H9 (cell line): ENCODE data around the gene CKM. TPM values are rescaled to one million over a fixed set of nuclear protein-coding genes. Genes with fewer than 3 reads are reported as not detected.

Experiments used
- DNase-seq: peaks from one replicate; pipeline ENCODE4 v3.0.0-alpha.2; 2017
- H2AFZ ChIP-seq: one replicate; pipeline ENCODE4 v1.6.1; 2013; ENCODE audit warnings: mild to moderate bottlenecking, low read length, control low read depth, moderate library complexity
- H2AK5ac ChIP-seq: 2 replicates; pipeline ENCODE4 v1.6.1; 2013; ENCODE audit warnings: low read length, control low read depth, mixed read lengths; ENCODE audit not compliant: insufficient read length
- H2BK120ac ChIP-seq: one replicate; pipeline ENCODE4 v1.6.1; 2013; ENCODE audit warnings: low read depth, mild to moderate bottlenecking, low read length, control low read depth, inconsistent platforms; ENCODE audit not compliant: poor library complexity, severe bottlenecking
- H2BK12ac ChIP-seq: 2 replicates; pipeline ENCODE4 v1.6.1; 2013; ENCODE audit warnings: low read length, control low read depth, mixed read lengths, low read depth; ENCODE audit not compliant: insufficient read length
- H2BK15ac ChIP-seq: 2 replicates; pipeline ENCODE4 v1.6.1; 2013; ENCODE audit warnings: low read depth, low read length, control low read depth
- H2BK20ac ChIP-seq: one replicate; pipeline ENCODE4 v1.6.1; 2013; ENCODE audit warnings: low read depth, mild to moderate bottlenecking, low read length, control low read depth, inconsistent platforms; ENCODE audit not compliant: poor library complexity, severe bottlenecking
- H2BK5ac ChIP-seq: 2 replicates; pipeline ENCODE4 v1.6.1; 2013; ENCODE audit warnings: low read length, control low read depth, mixed read lengths; ENCODE audit not compliant: insufficient read length
- H3K14ac ChIP-seq: 2 replicates; pipeline ENCODE4 v1.6.1; 2013; ENCODE audit warnings: low read length, control low read depth; ENCODE audit not compliant: insufficient read depth
- H3K18ac ChIP-seq: 2 replicates; pipeline ENCODE4 v1.6.1; 2013; ENCODE audit warnings: low read depth, mild to moderate bottlenecking, mixed read lengths, low read length, control low read depth; ENCODE audit not compliant: insufficient read length
- H3K23ac ChIP-seq: 2 replicates; pipeline ENCODE4 v1.6.1; 2013; ENCODE audit warnings: low read length, control low read depth, mixed read lengths, low read depth; ENCODE audit not compliant: insufficient read length
- H3K23me2 ChIP-seq: 2 replicates; pipeline ENCODE4 v1.6.1; 2013; ENCODE audit warnings: low read depth, mild to moderate bottlenecking, mixed read lengths, low read length, control low read depth; ENCODE audit not compliant: insufficient read length, poor library complexity, severe bottlenecking
- H3K27ac ChIP-seq: 2 replicates; pipeline ENCODE4 v1.5.1; 2013; ENCODE audit warnings: low read length, control low read depth, mixed read lengths, low read depth; ENCODE audit not compliant: insufficient read length
- H3K27me3 ChIP-seq: 2 replicates; pipeline ENCODE4 v1.6.1; 2013; ENCODE audit warnings: low read length, control low read depth, inconsistent platforms; ENCODE audit not compliant: insufficient read depth
- H3K4ac ChIP-seq: 2 replicates; pipeline ENCODE4 v1.6.1; 2013; ENCODE audit warnings: low read depth, mild to moderate bottlenecking, control low read depth, inconsistent platforms, low read length, moderate library complexity
- H3K4me1 ChIP-seq: 2 replicates; pipeline ENCODE4 v1.6.1; 2013; ENCODE audit warnings: low read length, control low read depth, inconsistent platforms; ENCODE audit not compliant: insufficient read depth
- H3K4me2 ChIP-seq: 2 replicates; pipeline ENCODE4 v1.6.1; 2013; ENCODE audit warnings: low read length, control low read depth, mixed read lengths; ENCODE audit not compliant: insufficient read length, insufficient read depth
- H3K56ac ChIP-seq: 2 replicates; pipeline ENCODE4 v1.6.1; 2013; ENCODE audit warnings: low read depth, mild to moderate bottlenecking, mixed read lengths, low read length, control low read depth; ENCODE audit not compliant: insufficient read length
- H3K79me1 ChIP-seq: 2 replicates; pipeline ENCODE4 v1.6.1; 2013; ENCODE audit warnings: low read depth, mild to moderate bottlenecking, moderate library complexity, low read length, control low read depth, inconsistent platforms; ENCODE audit not compliant: insufficient read depth, poor library complexity, severe bottlenecking
- H3K79me2 ChIP-seq: 2 replicates; pipeline ENCODE4 v1.6.1; 2013; ENCODE audit warnings: low read length, control low read depth, inconsistent platforms; ENCODE audit not compliant: insufficient read depth
- H3K9ac ChIP-seq: 2 replicates; pipeline ENCODE4 v1.6.1; 2013; ENCODE audit warnings: low read length, control low read depth, mixed read lengths; ENCODE audit not compliant: insufficient read length; ENCODE audit errors: extremely low read depth
- H3K9me3 ChIP-seq: one replicate; pipeline ENCODE4 v1.6.1; 2013; ENCODE audit warnings: low read depth, low read length, inconsistent platforms; ENCODE audit not compliant: control insufficient read depth
- H3T11ph ChIP-seq: one replicate; pipeline ENCODE4 v1.6.1; 2013; ENCODE audit warnings: mild to moderate bottlenecking, low read length, control low read depth, inconsistent platforms
- H4K20me1 ChIP-seq: one replicate; pipeline ENCODE4 v1.6.1; 2013; ENCODE audit not compliant: control insufficient read depth, insufficient read length, insufficient read depth
- H4K5ac ChIP-seq: 2 replicates; pipeline ENCODE4 v1.6.1; 2013; ENCODE audit warnings: low read depth, mild to moderate bottlenecking, mixed read lengths, low read length, control low read depth; ENCODE audit not compliant: insufficient read length
- H4K8ac ChIP-seq: replicated peaks from 2 replicates; pipeline ENCODE4 v1.6.1; 2013; ENCODE audit warnings: low read length, control low read depth, mixed read lengths, low read depth; ENCODE audit not compliant: insufficient read length
- H4K91ac ChIP-seq: 2 replicates; pipeline ENCODE4 v1.6.1; 2013; ENCODE audit warnings: low read depth, mild to moderate bottlenecking, moderate library complexity, mixed read lengths, low read length, control low read depth; ENCODE audit not compliant: insufficient read length
- H3K27ac Mint-ChIP-seq, 3 experiments: 2 replicates in 2 of 3; 3 replicates in 1 of 3; pipeline ENCODE4 v1.8.0; 2020 to 2021; ENCODE audit warnings: mixed read lengths in 3 of 3, mild to moderate bottlenecking in 1 of 3, moderate library complexity in 1 of 3
- H3K27me3 Mint-ChIP-seq: 2 replicates; pipeline ENCODE4 v1.8.0; 2021; ENCODE audit warnings: low read depth, mild to moderate bottlenecking, moderate library complexity, mixed read lengths
- H3K36me3 Mint-ChIP-seq, 3 experiments: 2 replicates in 2 of 3; 3 replicates in 1 of 3; pipeline ENCODE4 v1.8.0; 2020 to 2021; ENCODE audit warnings: low read depth in 3 of 3, mixed read lengths in 3 of 3; ENCODE audit not compliant: insufficient read depth in 1 of 3
- H3K4me1 Mint-ChIP-seq, 2 experiments: 2 replicates each; pipeline ENCODE4 v1.8.0; 2020; ENCODE audit warnings: mixed read lengths in 2 of 2
- H3K4me3 Mint-ChIP-seq, 2 experiments: 2 replicates in 1 of 2; 3 replicates in 1 of 2; pipeline ENCODE4 v1.8.0; 2020 to 2021; ENCODE audit warnings: mild to moderate bottlenecking in 2 of 2, mixed read lengths in 2 of 2, moderate library complexity in 1 of 2
- H3K9me3 Mint-ChIP-seq, 2 experiments: 2 replicates in 1 of 2; 3 replicates in 1 of 2; pipeline ENCODE4 v1.8.0; 2020; ENCODE audit warnings: mild to moderate bottlenecking in 2 of 2, mixed read lengths in 2 of 2, moderate library complexity in 1 of 2
- CTCF ChIP-seq: fragments of 200-600 bp; sonication (generic); conservative IDR thresholded peaks from 3 replicates; pipeline ENCODE4 v1.8.0; 2021; ENCODE audit warnings: antibody characterized with exemption, mild to moderate bottlenecking
- WGBS: extraction: QIAGEN DNeasy Blood & Tissue Kit; methylation state at CpG from one replicate; pipeline ENCODE4 v1.1.7; 2013; ENCODE audit warnings: missing lambda C conversion rate, low lambda C conversion rate, mixed read lengths; ENCODE audit not compliant: insufficient read length; ENCODE audit errors: extremely low coverage; 5-methylcytosine and 5-hydroxymethylcytosine counted together
- total RNA-seq: library from RNA; stranded (reverse); gene quantifications from 2 replicates; pipeline ENCODE4 v1.2.1, GENCODE V29; 2021

CKM gene
- total RNA-seq, 1 experiment from 2014 or later, result not detected

GRCh38 chr19:45320997-45321775 lies 1.5 kb downstream of the CKM start:
- Histone ChIP-seq H4K91ac (no peak overlapping the region), H3K56ac (no peak overlapping the region), H2BK12ac (no peak overlapping the region), H3K23me2 (no peaks in the 10 kb centered on the region), H3K23ac (no peak overlapping the region), H3K4me1 (no peaks in the 10 kb centered on the region), H3K18ac (no peak overlapping the region), H2BK20ac (no peak overlapping the region), H3K27ac (no peak overlapping the region), H2BK5ac (no peak overlapping the region), H3K9ac (no peak overlapping the region), H3K14ac (no peak overlapping the region), H2AK5ac (no peak overlapping the region), H3K4ac (no peak overlapping the region), H4K8ac (no peak overlapping the region), H3T11ph (no peak overlapping the region), H2AFZ (no peak overlapping the region), H3K79me2 (no peaks in the 10 kb centered on the region), H3K27me3 (no peaks in the 10 kb centered on the region), H3K4me2 (no peak overlapping the region), H4K5ac (no peak overlapping the region), H2BK120ac (no peak overlapping the region), H3K79me1 (no peaks in the 10 kb centered on the region), H4K20me1 (no peaks in the 10 kb centered on the region), H3K9me3 (no peaks in the 10 kb centered on the region), H2BK15ac (no peak overlapping the region)
- WGBS, result no CpG with 5 or more reads among the region's 12 CpGs
- H3K27me3 Mint-ChIP-seq, result peaks cover 64% of the 10 kb centered on the region
- H3K4me1 Mint-ChIP-seq, result peaks cover 12 to 25% of the 10 kb centered on the region in 2 experiments
- no peaks in the 10 kb centered on the region; a peak in 1 of 5 replicates for H3K9me3 Mint-ChIP-seq
- no peak for DNase-seq
- no peak overlapping the region for H3K27ac Mint-ChIP-seq
- H3K36me3 Mint-ChIP-seq, result no peaks in the 10 kb centered on the region
- no peak overlapping the region; a peak in 1 of 5 replicates for H3K4me3 Mint-ChIP-seq
- no peak for TF ChIP-seq CTCF
